OCI-LY3 (cell line): ENCODE results near the gene METTL8.

Source experiments
- H2AFZ ChIP-seq: fragments of 200-600, 300-600 bp; shearing (Covaris generic); 2 replicates; pipeline ENCODE4 v1.6.0; 2014; ENCODE audit warnings: antibody characterized with exemption, low read depth, low read length
- H3K27ac ChIP-seq: fragments of 200-600, 300-600 bp; sonication (generic); 2 replicates; pipeline ENCODE4 v1.5.1; 2014; ENCODE audit warnings: mild to moderate bottlenecking, low read length, moderate library complexity, mixed read lengths
- H3K27me3 ChIP-seq: fragments of 200-600, 300-600 bp; sonication (generic); 2 replicates; pipeline ENCODE4 v1.6.1; 2014; ENCODE audit warnings: low read depth, low read length, mixed read lengths
- H3K36me3 ChIP-seq: fragments of 200-600, 300-600 bp; sonication (generic); replicated peaks from 2 replicates; pipeline ENCODE3; 2014; ENCODE audit warnings: low read depth, low read length, mixed read lengths
- H3K4me1 ChIP-seq: fragments of 300-600, 200-600 bp; sonication (generic); 2 replicates; pipeline ENCODE4 v1.6.1; 2014; ENCODE audit warnings: low read length, mixed read lengths
- H3K4me2 ChIP-seq: fragments of 200-600, 300-600 bp; sonication (generic); 2 replicates; pipeline ENCODE4 v1.6.1; 2014; ENCODE audit warnings: low read length, mixed read lengths
- H3K4me3 ChIP-seq: fragments of 300-600, 200-600 bp; sonication (generic); 2 replicates; pipeline ENCODE4 v1.5.1; 2014; ENCODE audit warnings: antibody characterized with exemption, mild to moderate bottlenecking, low read length, moderate library complexity
- H3K79me2 ChIP-seq: fragments of 300-600, 200-600 bp; shearing (Covaris generic); 2 replicates; pipeline ENCODE4 v1.6.1; 2014; ENCODE audit warnings: mild to moderate bottlenecking, low read length, mixed read lengths
- H3K9ac ChIP-seq: fragments of 300-600, 200-600 bp; shearing (Covaris generic); 2 replicates; pipeline ENCODE4 v1.6.0; 2014; ENCODE audit warnings: mild to moderate bottlenecking, low read length, moderate library complexity
- H3K9me3 ChIP-seq: fragments of 200-600, 300-600 bp; shearing (Covaris generic); 2 replicates; pipeline ENCODE4 v1.6.1; 2014; ENCODE audit warnings: low read length, mixed read lengths; ENCODE audit not compliant: insufficient read depth
- H4K20me1 ChIP-seq: fragments of 200-600, 300-600 bp; sonication (generic); 2 replicates; pipeline ENCODE4 v1.6.1; 2016; ENCODE audit warnings: low read length, mixed read lengths; ENCODE audit not compliant: insufficient read depth
- EZH2phosphoT487 ChIP-seq: fragments of 200-600 bp; shearing (Covaris generic); IDR thresholded peaks from 2 replicates; pipeline ENCODE4 v1.6.1; 2018; ENCODE audit warnings: antibody characterized with exemption, mixed run types, low read depth
- TF ChIP-seq, protein P1 (sequence below): fragments of 200-600, 300-600 bp; sonication (generic); IDR thresholded peaks from 2 replicates; pipeline ENCODE4 v1.5.1; 2014; ENCODE audit warnings: antibody characterized with exemption, low read length, low read depth

METTL8 gene

DNA sequence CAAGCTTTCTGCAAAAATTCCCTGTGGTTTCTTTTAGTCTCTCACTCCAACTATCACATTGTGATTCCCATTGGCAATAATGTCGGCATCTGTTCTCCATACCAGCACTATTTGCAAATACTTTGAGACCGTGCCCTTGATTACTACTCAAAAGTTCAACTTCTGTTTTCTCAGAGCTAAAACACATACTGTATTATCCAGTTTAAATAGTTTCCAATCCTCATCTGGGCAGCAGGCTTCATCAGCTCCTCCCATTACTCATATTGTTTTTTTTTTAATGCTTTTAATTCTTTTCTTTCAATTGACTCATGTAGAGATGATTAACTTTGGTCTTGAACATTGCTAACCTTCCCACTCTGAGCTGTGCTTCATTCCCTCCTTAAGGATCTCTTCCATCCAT is 135.8 kb downstream of the METTL8 start:
- no peaks in the 10 kb centered on the region for H3K4me1 ChIP-seq
- H4K20me1 ChIP-seq: no peaks in the 10 kb centered on the region
- no peaks in the 10 kb centered on the region for H3K27me3 ChIP-seq
- no peaks in the 10 kb centered on the region for H3K9me3 ChIP-seq
- no peaks in the 10 kb centered on the region for H3K36me3 ChIP-seq
- no peak for TF ChIP-seq EZH2phosphoT487
- TF ChIP-seq, protein P1, sequence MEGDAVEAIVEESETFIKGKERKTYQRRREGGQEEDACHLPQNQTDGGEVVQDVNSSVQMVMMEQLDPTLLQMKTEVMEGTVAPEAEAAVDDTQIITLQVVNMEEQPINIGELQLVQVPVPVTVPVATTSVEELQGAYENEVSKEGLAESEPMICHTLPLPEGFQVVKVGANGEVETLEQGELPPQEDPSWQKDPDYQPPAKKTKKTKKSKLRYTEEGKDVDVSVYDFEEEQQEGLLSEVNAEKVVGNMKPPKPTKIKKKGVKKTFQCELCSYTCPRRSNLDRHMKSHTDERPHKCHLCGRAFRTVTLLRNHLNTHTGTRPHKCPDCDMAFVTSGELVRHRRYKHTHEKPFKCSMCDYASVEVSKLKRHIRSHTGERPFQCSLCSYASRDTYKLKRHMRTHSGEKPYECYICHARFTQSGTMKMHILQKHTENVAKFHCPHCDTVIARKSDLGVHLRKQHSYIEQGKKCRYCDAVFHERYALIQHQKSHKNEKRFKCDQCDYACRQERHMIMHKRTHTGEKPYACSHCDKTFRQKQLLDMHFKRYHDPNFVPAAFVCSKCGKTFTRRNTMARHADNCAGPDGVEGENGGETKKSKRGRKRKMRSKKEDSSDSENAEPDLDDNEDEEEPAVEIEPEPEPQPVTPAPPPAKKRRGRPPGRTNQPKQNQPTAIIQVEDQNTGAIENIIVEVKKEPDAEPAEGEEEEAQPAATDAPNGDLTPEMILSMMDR: no peak
- H3K4me2 ChIP-seq: no peak overlapping the region
- H3K79me2 ChIP-seq: no peaks in the 10 kb centered on the region
- no peak overlapping the region for H2AFZ ChIP-seq
- no peak overlapping the region for H3K4me3 ChIP-seq
- no peak overlapping the region for H3K27ac ChIP-seq
- H3K9ac ChIP-seq: no peak overlapping the region

- no peak overlapping the region for H3K4me3 ChIP-seq
- no peak overlapping the region for H3K27ac ChIP-seq
- H3K36me3 ChIP-seq: no peaks in the 10 kb centered on the region
- no peaks in the 10 kb centered on the region for H4K20me1 ChIP-seq
- no peak overlapping the region for H3K4me2 ChIP-seq
- no peaks in the 10 kb centered on the region for H3K4me1 ChIP-seq
- no peak for TF ChIP-seq EZH2phosphoT487
- TF ChIP-seq, protein P1: no peak
- H3K79me2 ChIP-seq: no peaks in the 10 kb centered on the region
- no peak overlapping the region for H3K9ac ChIP-seq
- no peak overlapping the region for H2AFZ ChIP-seq
- no peaks in the 10 kb centered on the region for H3K9me3 ChIP-seq
- H3K27me3 ChIP-seq: no peaks in the 10 kb centered on the region
Observed at GRCh38 chr2:171294608-171295007, 139.2 kb downstream of the METTL8 start.

DNA sequence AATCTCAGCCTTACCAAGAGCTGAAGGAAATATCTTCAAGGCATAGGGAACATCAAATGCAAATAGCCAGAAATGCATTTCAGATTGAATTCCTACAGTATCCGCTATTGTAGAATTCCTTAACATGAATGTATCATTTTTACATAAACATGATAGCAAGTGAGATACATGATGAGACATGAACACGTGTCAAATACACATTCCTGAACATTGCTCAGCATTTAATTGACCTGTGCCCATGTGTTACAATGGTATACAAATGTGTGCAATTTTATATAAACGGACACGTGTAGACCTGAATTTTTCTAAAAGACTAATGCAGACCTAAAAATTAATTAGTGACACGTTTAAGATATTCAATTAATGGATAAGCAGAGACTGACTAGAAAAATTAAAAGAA is 140.1 kb downstream of the METTL8 start:
- Histone ChIP-seq H3K79me2 (no peaks in the 10 kb centered on the region), H4K20me1 (no peaks in the 10 kb centered on the region), H3K27ac (no peak overlapping the region), H3K4me2 (no peak overlapping the region), H3K9ac (no peak overlapping the region), H2AFZ (no peak overlapping the region), H3K4me1 (no peaks in the 10 kb centered on the region), H3K36me3 (no peaks in the 10 kb centered on the region), H3K27me3 (no peaks in the 10 kb centered on the region), H3K4me3 (no peak overlapping the region), H3K9me3 (no peaks in the 10 kb centered on the region)
- TF ChIP-seq, protein P1: no peak
- TF ChIP-seq EZH2phosphoT487: no peak

DNA sequence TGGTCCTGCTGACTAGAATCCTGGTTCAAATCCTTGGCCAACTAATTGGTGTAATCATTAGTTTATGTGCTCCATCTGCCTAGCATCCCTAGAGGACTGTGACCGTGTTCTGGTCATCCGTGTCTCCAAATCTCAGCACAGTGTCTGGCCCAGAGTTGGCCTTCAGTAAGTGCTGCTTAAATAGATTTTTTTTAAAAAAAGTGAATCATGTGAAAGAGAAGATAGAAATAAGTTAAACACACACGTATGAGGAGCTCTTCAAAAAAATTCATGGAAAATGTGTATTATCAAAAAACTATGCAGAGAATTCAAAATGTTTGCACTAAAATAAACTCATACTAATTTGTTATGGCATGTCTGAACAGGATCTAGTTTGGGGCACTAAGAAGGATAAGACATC is 143.8 kb downstream of the METTL8 start:
- TF ChIP-seq, protein P1: no peak
- no peak for TF ChIP-seq EZH2phosphoT487
- Histone ChIP-seq H4K20me1 (no peaks in the 10 kb centered on the region), H3K9ac (no peak overlapping the region), H3K9me3 (no peaks in the 10 kb centered on the region), H3K27me3 (no peaks in the 10 kb centered on the region), H3K36me3 (no peaks in the 10 kb centered on the region), H3K4me3 (no peak overlapping the region), H3K79me2 (no peaks in the 10 kb centered on the region), H3K27ac (no peak overlapping the region), H3K4me2 (no peak overlapping the region), H3K4me1 (no peaks in the 10 kb centered on the region), H2AFZ (no peak overlapping the region)
